ENCODE results near the gene NELL2. TPM values are rescaled to one million over a fixed set of nuclear protein-coding genes. Genes with fewer than 3 reads are reported as not detected.

The NELL2 gene
- total RNA-seq, 2 experiments from 2014 or later: 0.95 to 1.8 TPM

- no peaks in the 10 kb centered on the region for H3K36me3 ChIP-seq (ENCODE audit: insufficient read depth, low read length)
- no peak overlapping the region for H2AFZ ChIP-seq (ENCODE audit: low read length)
- CTCF ChIA-PET (ENCODE audit: unreplicated experiment): no interaction called here
- no peaks in the 10 kb centered on the region for H3K9me3 ChIP-seq (ENCODE audit: low read length)
- no peak for DNase-seq (ENCODE audit: low spot score)
- H4K20me1 ChIP-seq (ENCODE audit: insufficient read depth, low read length): no peaks in the 10 kb centered on the region
- TF ChIP-seq, protein P1, sequence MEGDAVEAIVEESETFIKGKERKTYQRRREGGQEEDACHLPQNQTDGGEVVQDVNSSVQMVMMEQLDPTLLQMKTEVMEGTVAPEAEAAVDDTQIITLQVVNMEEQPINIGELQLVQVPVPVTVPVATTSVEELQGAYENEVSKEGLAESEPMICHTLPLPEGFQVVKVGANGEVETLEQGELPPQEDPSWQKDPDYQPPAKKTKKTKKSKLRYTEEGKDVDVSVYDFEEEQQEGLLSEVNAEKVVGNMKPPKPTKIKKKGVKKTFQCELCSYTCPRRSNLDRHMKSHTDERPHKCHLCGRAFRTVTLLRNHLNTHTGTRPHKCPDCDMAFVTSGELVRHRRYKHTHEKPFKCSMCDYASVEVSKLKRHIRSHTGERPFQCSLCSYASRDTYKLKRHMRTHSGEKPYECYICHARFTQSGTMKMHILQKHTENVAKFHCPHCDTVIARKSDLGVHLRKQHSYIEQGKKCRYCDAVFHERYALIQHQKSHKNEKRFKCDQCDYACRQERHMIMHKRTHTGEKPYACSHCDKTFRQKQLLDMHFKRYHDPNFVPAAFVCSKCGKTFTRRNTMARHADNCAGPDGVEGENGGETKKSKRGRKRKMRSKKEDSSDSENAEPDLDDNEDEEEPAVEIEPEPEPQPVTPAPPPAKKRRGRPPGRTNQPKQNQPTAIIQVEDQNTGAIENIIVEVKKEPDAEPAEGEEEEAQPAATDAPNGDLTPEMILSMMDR (conservative IDR thresholded peaks at IDR 0.05; ENCODE audit: low read length): no peak
- TF ChIP-seq EZH2phosphoT487 (IDR thresholded peaks at IDR 0.05; ENCODE audit: borderline replicate concordance, low read depth, low read length): no peak
- H3K9me2 ChIP-seq (ENCODE audit: insufficient read depth, low read length): no peaks in the 10 kb centered on the region
- peak overlapping the region; percentile 40; the same call in 1 of the 2 replicates for H3K4me2 ChIP-seq (ENCODE audit: low read length)
- no peak overlapping the region for H3K27ac ChIP-seq (ENCODE audit: low read depth, low read length, poor library complexity, severe bottlenecking)
- intact Hi-C loops (cut with micrococcal nuclease; ENCODE audit: unreplicated experiment): no loop called here
- H3K4me3 ChIP-seq (ENCODE audit: low read depth, low read length, poor library complexity, severe bottlenecking): no peak overlapping the region
- no TSS peak for BruUV-seq (replicated peaks)
- POLR2A ChIA-PET: interaction anchor here (0.5 kb wide), 1 partner anchor 172 kb away, joined by 3 read pairs; no protein-coding TSS in a partner anchor
- H3K79me2 ChIP-seq (ENCODE audit: insufficient read depth, low read depth, low read length): no peaks in the 10 kb centered on the region
- H3K4me1 ChIP-seq (ENCODE audit: insufficient read depth, low read length, poor library complexity, severe bottlenecking): no peaks in the 10 kb centered on the region
Observed at GRCh38 chr12:44626883-44627282, 249.2 kb downstream of the NELL2 start.

DNA sequence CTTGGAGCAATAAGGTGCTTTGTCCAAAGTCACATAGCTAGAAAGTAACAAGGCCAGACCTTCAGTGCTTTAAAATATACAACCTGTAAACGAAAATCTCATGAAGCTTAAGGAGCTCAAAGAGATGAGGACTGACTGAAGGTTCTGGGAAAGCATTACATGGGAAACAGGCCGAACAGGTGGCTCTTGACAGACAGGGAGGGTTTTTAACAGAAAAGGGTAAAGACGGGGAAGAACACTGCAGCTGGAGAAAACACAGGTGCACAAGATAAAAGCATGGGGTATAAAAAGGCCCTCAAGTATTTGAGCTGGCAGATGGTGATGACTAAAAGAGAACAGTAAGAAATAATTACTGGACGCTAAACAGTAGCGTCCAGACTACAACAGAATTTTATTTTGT is 257.2 kb downstream of the NELL2 start:
- H3K27ac ChIP-seq (ENCODE audit: low read depth, low read length, poor library complexity, severe bottlenecking): peak overlapping the region; percentile 55
- BruUV-seq (replicated peaks): no TSS peak
- ChIA-PET CTCF (ENCODE audit: unreplicated experiment) (no interaction called here), POLR2A (interaction anchor here (0.6 to 1.8 kb wide), 7 partner anchors 9 to 38 kb away, joined by 3 to 6 read pairs (median 3); no protein-coding TSS in a partner anchor)
- intact Hi-C loops (cut with micrococcal nuclease; ENCODE audit: unreplicated experiment): no loop called here
- no peaks in the 10 kb centered on the region for H4K20me1 ChIP-seq (ENCODE audit: insufficient read depth, low read length)
- H3K9me2 ChIP-seq (ENCODE audit: insufficient read depth, low read length): no peaks in the 10 kb centered on the region
- H2AFZ ChIP-seq (ENCODE audit: low read length): no peak overlapping the region
- TF ChIP-seq, protein P1 (conservative IDR thresholded peaks at IDR 0.05; ENCODE audit: low read length): no peak
- no peak for TF ChIP-seq EZH2phosphoT487 (IDR thresholded peaks at IDR 0.05; ENCODE audit: borderline replicate concordance, low read depth, low read length)
- DNase-seq (ENCODE audit: low spot score): peak; percentile 27
- peak overlapping the region; percentile 25 for H3K4me2 ChIP-seq (ENCODE audit: low read length)
- H3K36me3 ChIP-seq (ENCODE audit: insufficient read depth, low read length): no peaks in the 10 kb centered on the region
- H3K4me1 ChIP-seq (ENCODE audit: insufficient read depth, low read length, poor library complexity, severe bottlenecking): peaks cover 5% of the 10 kb centered on the region
- no peaks in the 10 kb centered on the region for H3K9me3 ChIP-seq (ENCODE audit: low read length)
- no peak overlapping the region for H3K4me3 ChIP-seq (ENCODE audit: low read depth, low read length, poor library complexity, severe bottlenecking)
- H3K79me2 ChIP-seq (ENCODE audit: insufficient read depth, low read depth, low read length): no peaks in the 10 kb centered on the region

DNA sequence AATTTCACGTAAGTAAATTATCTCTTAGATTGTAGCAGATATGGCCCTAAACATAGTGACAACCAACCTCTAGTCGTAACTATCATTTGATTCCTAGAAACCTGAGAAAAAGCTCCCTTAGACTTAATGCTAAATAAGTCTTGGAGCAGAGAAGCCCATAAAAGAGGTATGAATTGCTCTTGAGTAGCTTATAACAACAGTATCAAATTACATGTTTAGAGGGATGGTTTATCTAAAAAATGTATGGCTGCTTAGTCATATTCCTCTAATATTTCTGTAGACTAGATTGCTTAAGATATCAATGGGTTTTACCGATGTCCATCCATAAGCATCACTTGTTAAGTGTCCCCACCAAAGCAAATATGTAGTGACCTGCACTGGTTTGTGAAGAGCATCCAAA is 259.7 kb downstream of the NELL2 start:
- Histone ChIP-seq H3K79me2 (ENCODE audit: insufficient read depth, low read depth, low read length) (no peaks in the 10 kb centered on the region), H3K9me3 (ENCODE audit: low read length) (no peaks in the 10 kb centered on the region), H3K27ac (ENCODE audit: low read depth, low read length, poor library complexity, severe bottlenecking) (no peak overlapping the region), H3K4me3 (ENCODE audit: low read depth, low read length, poor library complexity, severe bottlenecking) (no peak overlapping the region), H3K4me1 (ENCODE audit: insufficient read depth, low read length, poor library complexity, severe bottlenecking) (peaks cover 5% of the 10 kb centered on the region), H3K4me2 (ENCODE audit: low read length) (no peak overlapping the region), H3K36me3 (ENCODE audit: insufficient read depth, low read length) (no peaks in the 10 kb centered on the region), H2AFZ (ENCODE audit: low read length) (no peak overlapping the region), H3K9me2 (ENCODE audit: insufficient read depth, low read length) (no peaks in the 10 kb centered on the region), H4K20me1 (ENCODE audit: insufficient read depth, low read length) (no peaks in the 10 kb centered on the region)
- BruUV-seq (replicated peaks): no TSS peak
- ChIA-PET POLR2A (interaction anchor here (0.9 kb wide), 1 partner anchor 232 kb away, joined by 3 read pairs; no protein-coding TSS in a partner anchor), CTCF (ENCODE audit: unreplicated experiment) (interaction anchor here (0.6 kb wide), 1 partner anchor 10 kb away, joined by 3 read pairs; no protein-coding TSS in a partner anchor)
- intact Hi-C loops (cut with micrococcal nuclease; ENCODE audit: unreplicated experiment): no loop called here
- DNase-seq (ENCODE audit: low spot score): no peak
- TF ChIP-seq EZH2phosphoT487 (IDR thresholded peaks at IDR 0.05; ENCODE audit: borderline replicate concordance, low read depth, low read length): no peak
- TF ChIP-seq, protein P1 (conservative IDR thresholded peaks at IDR 0.05; ENCODE audit: low read length): no peak

Data from OCI-LY7 (cell line).